ENCODE data around the gene AMPD3.

DNA sequence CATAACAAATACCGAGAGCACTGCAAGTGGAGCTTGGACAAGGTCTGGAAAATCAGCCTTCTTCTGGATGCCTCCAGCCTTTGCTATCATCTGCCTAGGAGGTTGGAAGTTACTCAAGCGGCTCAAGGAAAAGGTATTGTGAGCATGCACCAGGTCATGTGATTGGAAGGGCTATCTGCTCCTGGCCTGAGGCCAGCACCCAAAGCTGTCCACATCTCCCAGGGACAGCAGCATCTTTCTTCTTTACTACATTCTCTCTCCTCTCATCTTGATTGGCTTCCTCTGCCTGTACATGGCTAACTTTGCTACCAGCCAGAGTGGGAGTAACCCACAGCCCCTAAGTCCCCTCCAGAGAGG, 44.2 kb upstream of the AMPD3 start:
- no peak for TF ChIP-seq TAF1 (IDR thresholded peaks at IDR 0.05; ENCODE audit: low read depth, low read length)
- no peak for TF ChIP-seq POLR2AphosphoS5 (IDR thresholded peaks at IDR 0.05; ENCODE audit: low read depth, low read length)
- TF ChIP-seq POLR2A (IDR thresholded peaks at IDR 0.05; ENCODE audit: low read depth, low read length), result no peak
- TF ChIP-seq PAX5 (IDR thresholded peaks at IDR 0.05; ENCODE audit: insufficient read depth, low read length, severe bottlenecking), result no peak
- no peak for TF ChIP-seq SPI1 (IDR thresholded peaks at IDR 0.05; ENCODE audit: low read depth, low read length)
